Activated CD8-positive, alpha-beta memory T cell treated with anti-CD3 and anti-CD28 coated beads for 48 hours (primary cell): ENCODE results near the gene SAT1.

Source experiments
- DNase-seq, 3 experiments: peaks; one replicate each; pipeline ENCODE4 v3.0.0-alpha.2; 2020; ENCODE audit warnings: low read depth in 2 of 3, low spot score in 2 of 3

SAT1 gene

GRCh38 chrX:23773601-23774175, 9.3 kb upstream of the SAT1 start:
- no peak for DNase-seq

- DNase-seq = no peak
These were observed 6.6 kb upstream of the SAT1 start for GRCh38 chrX:23776363-23776762.

- DNase-seq = no peak
These were observed 3.9 kb upstream of the SAT1 start for GRCh38 chrX:23779025-23779424.

GRCh38 chrX:23782455-23782854, 518 bp upstream of the SAT1 start:
- DNase-seq = no peak

- DNase-seq = no peak
These were observed 856 bp downstream of the SAT1 start for GRCh38 chrX:23783589-23784469.

- DNase-seq = no peak
These were observed 1.7 kb downstream of the SAT1 start for GRCh38 chrX:23784470-23785331.

GRCh38 chrX:23785580-23785979, 2.6 kb downstream of the SAT1 start:
- no peak for DNase-seq

- DNase-seq = no peak
These were observed 3.4 kb downstream of the SAT1 start for GRCh38 chrX:23786268-23786815.

- DNase-seq = no peak
These were observed 4.8 kb downstream of the SAT1 start for GRCh38 chrX:23787745-23788118.

- DNase-seq = no peak
These were observed 5.5 kb downstream of the SAT1 start for GRCh38 chrX:23788521-23788920.

GRCh38 chrX:23788946-23789345, 6.0 kb downstream of the SAT1 start:
- DNase-seq = no peak

GRCh38 chrX:23789386-23790154, 6.6 kb downstream of the SAT1 start:
- DNase-seq = no peak

GRCh38 chrX:23790155-23790497, 7.2 kb downstream of the SAT1 start:
- no peak for DNase-seq

- DNase-seq = no peak
These were observed 10.0 kb downstream of the SAT1 start for GRCh38 chrX:23792861-23793553.

- no peak for DNase-seq
These were observed 12.2 kb downstream of the SAT1 start for GRCh38 chrX:23795221-23795620.

- no peak for DNase-seq
These were observed 14.6 kb downstream of the SAT1 start for GRCh38 chrX:23797371-23798128.

- DNase-seq = no peak
These were observed 16.6 kb downstream of the SAT1 start for GRCh38 chrX:23799469-23800065.

- DNase-seq = no peak
These were observed 19.5 kb downstream of the SAT1 start for GRCh38 chrX:23802431-23802830.

- no peak for DNase-seq
These were observed 21.0 kb downstream of the SAT1 start for GRCh38 chrX:23803931-23804381.
